ENCODE results near the gene AGAP1.
A peak's percentile ranks its signal among the peaks of the same experiment; 100 is the strongest.

AGAP1 gene

DNA sequence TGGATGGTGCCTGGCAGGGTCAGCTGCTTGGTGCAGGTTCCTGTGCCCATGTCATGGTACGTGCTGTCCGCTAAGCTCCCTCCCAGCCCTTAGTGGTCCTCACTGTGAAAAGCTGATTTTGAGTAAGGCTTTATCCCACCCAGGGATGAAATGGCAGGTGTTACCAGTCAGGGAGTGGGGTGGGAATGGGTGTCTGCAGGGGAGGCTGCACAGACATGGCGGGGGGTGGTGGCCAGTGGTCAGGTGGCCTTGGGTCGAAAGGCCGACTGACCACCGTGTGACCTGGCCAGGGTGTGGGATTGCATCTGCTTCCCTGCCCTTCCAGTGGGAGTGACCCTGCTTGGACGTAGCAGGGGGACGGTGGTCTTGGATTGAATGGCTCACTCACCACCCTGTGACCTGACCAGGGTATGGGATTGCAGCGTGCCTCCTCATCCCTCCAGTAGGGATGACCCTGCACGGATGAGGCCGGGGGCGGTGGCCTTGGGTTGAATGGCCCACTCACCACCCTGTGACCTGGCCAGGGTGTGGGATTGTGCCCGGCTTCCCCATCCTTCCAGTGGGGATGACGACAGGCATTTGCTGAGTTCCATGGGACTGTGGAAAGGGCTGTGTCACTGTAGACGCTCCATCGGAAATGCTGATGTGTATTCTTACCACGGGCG is 29.8 kb downstream of the AGAP1 start:
- intact Hi-C loops (cut with DNase I): no loop called here
- DNase-seq: peak in 1 of 10 donors; percentile 59

DNA sequence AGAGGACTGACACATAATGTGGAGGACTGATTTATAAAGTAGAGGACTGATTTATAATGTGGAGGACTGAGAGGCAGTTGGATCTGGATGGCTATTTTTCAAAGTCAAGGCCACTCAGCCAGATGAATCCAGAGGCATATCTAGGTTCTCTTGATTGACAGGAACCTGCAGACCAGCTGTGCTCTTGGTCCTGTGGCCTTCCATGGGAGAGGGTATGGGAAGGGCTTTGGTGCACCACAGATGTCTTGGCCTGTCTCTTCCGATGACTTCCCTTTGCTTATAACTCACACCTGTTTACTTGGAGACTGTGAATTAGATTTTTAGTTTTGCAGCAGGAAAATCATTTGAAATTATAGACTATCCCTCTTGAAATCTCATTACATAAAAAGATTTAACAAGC is 32.3 kb downstream of the AGAP1 start:
- DNase-seq: no peak
- intact Hi-C loops (cut with DNase I): no loop called here

DNA sequence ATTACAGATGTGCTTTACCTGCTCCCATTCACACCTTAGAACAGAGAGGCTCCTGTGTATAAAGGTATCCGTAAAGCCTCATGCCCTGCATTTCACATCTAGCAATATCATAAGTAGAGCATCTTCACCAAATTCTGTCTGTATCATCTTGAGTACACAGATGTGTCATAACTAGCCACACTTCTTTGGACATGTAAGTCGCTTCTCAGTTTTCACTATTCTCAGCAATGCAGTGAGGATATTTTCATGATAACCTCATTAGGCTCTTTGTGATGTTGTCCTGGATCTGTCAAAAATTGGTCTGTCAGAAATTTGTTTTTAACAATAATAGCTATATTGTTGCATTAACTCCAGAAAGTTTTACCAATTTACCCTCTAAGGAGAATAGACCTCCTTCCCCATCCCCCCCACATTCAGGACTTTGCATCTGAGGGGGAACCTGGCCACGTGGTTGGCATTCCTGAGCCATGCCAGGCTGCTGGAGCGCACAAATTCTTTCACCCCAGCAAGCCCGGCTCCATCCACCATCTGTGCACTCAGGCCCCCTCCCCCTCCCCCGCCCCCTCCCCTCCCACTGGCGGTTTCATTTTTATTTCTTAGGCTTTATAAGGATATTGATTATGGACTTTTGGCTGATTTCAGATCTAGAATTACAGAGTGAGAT is 34.1 kb downstream of the AGAP1 start:
- DNase-seq: no peak
- intact Hi-C loops (cut with DNase I): no loop called here

DNA sequence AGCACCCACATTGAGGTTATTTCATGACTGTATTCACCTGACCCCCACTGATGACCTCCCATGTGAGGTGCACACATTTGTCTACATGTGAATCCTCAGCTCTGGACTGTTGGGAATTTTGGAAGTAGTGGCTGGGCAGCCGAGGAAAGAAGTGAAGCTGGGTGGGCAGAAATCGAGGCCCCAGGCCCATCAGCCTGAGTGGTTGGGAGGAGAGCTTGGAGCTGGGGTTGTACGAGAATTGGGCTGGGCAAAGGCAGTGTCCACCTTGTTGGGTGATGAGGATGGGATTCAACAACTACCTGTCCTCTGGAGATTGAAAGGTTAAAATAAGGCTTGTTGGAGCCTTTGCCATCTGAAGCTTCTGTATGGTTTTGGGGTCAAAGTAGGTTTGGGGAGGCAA is 35.8 kb downstream of the AGAP1 start:
- DNase-seq: peak in 3 of 10 donors; percentile 4 to 61 (median 38)
- intact Hi-C loops (cut with DNase I): no loop called here

DNA sequence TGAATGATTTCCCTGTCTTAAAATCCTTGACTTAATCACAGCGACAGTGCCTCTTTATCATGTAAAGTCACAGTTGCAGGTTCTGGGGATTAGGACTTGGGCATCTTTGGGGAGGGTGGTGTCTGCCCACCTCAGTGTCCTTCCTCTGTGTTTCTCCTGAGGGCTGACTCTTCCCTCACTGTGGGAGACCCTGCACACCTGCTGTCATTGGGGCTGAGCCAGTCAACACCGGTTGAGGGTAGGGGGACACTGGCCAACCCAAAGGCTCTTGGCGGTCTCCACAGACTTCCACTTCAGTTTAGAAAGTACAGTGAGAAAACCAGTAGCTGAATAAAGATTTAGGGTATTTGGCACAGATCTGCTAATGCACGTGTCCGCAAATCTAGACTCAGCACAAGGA is 36.9 kb downstream of the AGAP1 start:
- DNase-seq: peak in 2 of 10 donors; percentile 40 to 51
- intact Hi-C loops (cut with DNase I): no loop called here

DNA sequence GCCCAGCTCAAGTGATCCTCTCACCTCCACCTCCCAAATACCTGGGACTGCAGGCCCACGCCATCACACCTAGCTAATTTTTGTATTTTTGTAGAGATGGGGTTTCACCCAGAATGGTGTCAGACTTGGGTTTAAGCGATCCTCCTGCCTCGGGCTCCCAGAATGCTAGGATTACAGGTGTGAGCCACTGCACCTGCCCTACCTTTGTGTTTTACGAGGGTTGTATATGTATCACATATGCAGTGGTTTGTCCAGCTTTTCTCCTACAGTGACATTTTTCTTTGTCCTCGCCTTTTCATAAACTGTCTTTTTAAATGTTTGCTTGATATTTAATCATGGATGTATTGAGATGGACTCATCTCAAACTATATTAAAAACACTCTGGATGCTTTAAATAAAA is 38.5 kb downstream of the AGAP1 start:
- peak in 1 of 10 donors; percentile 27 for DNase-seq
- intact Hi-C loops (cut with DNase I): no loop called here

DNA sequence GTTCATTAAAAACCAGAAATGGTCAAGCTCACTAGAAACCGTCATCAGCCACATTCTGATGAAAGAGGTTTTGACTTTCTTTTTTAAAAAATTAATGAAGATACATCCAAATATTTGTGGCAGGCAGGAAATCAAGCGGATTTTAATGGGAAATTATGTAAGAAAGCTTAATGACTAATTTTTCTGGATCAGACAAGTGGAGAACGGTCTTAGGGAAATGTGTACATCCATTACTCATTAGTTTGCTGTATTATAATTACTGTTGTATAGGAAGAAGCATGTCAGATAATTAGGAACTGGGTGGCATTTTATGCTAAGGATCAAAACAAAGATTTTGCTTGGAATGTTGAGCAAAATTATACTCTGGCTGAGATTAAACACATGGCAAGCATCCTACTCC is 39.4 kb downstream of the AGAP1 start:
- intact Hi-C loops (cut with DNase I): no loop called here
- DNase-seq: no peak

DNA sequence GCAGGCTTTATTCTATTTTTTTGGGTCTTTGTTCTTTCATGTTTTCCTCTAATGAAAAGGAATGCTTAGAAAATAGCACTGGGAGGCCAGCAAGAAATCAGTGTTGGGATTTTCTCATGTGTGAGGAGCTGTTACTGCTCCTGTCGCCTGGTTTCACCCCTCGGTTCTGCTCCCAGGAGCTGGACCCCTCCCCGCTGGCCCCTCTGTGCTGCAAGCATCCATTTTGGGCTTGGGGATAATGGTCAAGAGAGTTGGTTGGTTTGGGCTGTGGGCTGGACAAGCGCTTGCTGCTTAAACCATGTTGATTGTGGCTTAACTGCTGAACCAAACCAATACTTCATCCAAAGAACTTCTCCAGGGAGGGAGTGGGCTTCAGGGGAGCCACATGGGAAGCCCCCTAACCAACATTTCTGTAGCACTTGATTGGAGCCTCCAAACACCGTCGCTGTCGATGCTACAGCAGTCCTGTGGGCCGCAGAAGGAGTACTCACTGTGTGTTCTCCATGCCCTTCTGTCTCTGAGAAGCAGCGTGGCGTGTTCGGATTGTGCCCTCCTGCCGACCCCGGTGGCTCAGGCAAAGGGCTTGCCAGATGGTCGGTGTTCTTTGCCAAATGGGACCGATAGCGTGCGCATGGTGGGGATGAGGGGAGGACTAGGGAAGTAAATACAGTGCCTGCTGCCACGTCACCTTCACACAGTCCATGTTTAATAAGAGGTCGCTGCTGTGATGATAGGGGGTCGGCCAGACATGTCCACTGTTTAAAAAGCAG is 40.0 kb downstream of the AGAP1 start:
- intact Hi-C loops (cut with DNase I): no loop called here
- DNase-seq: peak in 2 of 10 donors; percentile 73 to 79

DNA sequence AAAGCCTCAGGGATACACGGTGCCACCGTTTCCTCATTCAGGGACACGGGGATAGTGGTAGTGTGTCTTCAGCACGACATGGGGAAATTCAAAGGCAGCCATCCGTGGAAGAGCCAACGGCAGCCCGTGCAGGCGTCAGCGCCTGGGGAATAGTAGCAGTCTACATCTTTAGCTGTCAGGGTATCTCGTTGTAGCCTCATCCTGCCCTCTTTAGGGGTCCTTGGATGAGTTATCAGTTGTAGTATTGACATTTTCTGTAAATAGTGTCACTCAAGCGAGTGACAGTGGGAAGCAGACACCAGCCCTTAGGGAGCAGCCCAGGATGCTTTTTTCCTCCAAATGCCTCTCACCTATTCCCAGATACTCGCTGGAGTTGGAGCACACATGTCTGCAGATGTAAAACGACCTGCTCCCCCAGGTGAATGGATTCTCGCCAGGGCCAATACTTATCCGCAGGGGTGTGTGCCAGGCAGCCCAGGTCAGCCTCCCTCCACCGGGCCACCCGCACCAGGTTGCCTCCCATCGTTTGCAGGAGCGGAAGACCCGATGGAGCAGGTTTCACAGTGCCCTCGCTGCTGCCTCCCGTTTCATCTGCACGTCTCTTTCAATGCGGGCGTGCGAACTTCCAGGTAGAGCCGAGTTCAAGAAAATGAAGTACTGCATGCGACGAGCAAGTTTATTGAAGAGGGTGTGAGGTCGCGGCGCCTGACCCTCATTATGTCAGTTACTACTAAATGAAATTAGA is 41.0 kb downstream of the AGAP1 start:
- intact Hi-C loops (cut with DNase I): no loop called here
- peak in 3 of 10 donors; percentile 13 to 75 (median 70) for DNase-seq

DNA sequence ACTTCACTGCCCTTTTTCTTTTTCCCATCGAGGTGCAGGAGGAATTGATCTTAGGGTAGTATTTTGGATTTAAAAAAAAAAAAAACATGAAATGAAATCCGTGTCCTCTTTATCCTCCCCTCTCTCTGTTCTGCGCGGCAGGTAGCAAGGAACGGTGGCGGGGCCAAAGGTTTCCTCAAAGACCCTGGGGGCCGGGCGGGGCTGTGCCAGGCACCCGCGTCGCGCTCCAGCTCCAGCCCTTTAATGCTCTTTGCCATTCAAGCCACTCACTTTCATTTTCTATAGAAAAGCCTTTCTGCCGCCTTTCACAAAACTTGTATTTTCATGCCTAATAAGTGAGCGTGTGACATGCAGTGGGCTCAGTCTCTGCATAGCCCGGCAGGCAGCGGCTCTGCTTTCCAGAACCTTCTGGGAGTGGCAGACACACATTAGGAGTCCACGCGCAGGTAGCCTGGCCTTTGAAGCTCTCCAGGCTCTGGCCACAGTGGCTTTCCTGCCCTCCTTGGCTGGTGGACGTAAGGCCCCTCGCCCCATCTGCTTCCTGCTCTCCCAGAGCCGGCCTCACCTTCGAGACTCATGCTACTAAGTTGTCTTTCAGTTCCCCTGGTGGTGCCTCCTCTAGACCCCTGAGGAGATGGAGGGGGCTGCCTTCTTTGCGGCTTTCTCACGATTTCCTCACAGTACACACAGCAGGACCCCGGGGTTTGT is 41.7 kb downstream of the AGAP1 start:
- intact Hi-C loops (cut with DNase I): no loop called here
- peak in 3 of 10 donors; percentile 19 to 79 (median 66) for DNase-seq

DNA sequence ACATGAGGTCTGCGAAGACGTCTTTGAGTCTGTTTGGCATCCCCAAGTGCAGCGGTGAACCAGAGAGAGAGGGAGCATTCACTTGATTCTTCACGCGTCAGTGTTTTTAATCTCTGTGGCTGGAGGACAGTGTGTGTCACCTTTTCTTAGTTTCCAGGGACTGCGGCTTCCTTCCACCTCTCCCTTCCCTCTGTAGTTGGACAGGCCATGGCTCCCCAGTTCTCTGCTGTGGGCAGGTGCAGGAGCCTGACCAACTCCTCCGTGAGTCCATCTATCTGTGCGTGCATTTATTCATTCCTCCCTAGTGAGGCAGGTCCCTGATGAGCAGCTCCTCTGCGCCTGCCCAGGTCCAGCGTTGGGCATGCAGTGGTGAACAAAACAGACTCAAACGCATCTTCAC is 42.9 kb downstream of the AGAP1 start:
- peak in 3 of 10 donors; percentile 10 to 44 (median 32) for DNase-seq

DNA sequence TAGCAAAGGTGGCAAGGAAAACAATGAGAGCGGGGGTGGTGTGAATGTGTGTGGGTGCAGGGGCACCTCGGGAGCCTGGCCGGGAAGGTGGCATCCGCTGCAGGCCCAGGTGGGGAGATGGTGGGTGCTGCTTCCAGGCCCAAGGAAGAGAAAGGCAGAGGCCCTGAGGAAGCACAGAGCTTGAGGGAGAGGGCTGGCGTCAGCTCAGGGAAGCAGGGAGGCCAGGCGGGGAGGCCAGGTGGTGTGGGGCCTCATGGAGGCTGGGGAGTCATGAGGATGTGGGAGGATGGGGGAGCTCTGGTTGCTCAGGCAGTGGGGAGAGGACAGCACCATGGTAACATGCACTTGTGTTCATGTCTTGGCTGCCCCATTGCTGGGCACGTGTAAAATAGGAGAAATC is 43.3 kb downstream of the AGAP1 start:
- intact Hi-C loops (cut with DNase I): no loop called here
- DNase-seq: peak in 3 of 10 donors; percentile 13 to 62 (median 62)

More for the DNA sequence above, 42.9 kb downstream of the AGAP1 start:
- intact Hi-C loops (cut with DNase I): no loop called here

DNA sequence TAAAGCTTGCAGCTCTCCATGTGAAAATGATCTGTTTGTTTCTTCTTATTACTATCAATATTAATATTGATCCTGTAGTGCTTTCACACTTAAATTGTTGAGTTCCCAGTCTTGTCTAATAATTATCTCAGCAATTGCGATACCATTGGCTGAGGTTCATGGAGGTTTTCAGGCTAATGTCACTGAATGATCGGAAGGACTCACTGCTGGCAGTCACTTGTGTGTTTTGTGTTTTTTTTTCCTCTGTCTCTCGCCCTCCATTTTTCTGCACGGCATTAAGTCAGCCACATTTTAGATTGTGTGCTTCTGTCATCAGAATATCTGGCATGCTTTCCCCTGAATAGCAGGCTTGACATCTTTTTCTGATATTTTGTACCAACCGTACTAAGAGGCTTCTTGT is 43.7 kb downstream of the AGAP1 start:
- intact Hi-C loops (cut with DNase I): no loop called here
- no peak for DNase-seq

DNA sequence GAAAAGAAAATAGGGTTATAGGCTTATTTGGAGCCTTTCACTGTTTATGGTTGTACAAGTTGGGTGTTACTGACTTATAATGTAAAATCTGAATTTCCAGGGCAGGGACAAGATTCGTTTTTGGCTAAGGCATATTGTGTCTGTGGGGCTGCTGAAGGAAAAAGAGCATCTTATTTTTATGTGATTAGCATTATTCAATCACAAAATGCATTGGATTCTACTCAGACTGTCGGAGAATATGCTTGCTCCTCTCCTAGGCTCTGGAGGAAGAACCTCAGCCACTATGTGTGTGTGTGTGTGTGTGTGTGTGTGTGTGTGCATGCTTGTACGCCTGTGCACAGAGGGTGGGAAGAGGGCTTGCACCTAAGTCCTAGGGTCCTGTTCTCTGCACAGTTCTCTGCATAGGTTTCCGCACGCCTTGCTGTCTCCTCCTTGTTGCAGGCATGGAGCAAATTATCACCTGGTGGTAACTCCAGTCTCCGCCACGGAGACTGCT is 44.3 kb downstream of the AGAP1 start:
- peak in 3 of 10 donors; percentile 13 to 30 (median 22) for DNase-seq
- intact Hi-C loops (cut with DNase I): no loop called here

DNA sequence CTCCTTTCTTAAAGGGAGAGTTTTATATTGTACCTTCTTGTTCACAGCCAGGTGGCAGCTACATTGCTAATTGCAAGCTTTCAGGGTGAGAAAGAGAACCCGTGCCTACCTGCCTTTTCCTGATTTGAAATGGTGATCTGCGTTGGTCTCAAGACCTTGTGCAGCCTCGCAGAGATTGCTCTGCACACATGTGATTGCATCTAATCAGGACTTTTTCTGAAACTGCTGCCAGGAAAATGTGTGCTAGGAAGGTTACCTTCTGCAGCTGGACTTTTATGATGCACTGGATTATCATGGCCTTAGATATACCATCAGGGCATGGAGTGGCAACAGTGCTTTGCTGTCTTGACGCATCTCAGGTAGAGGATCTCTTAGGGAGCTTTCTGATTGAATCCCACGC is 45.1 kb downstream of the AGAP1 start:
- peak in 2 of 10 donors; percentile 5 to 13 for DNase-seq

DNA sequence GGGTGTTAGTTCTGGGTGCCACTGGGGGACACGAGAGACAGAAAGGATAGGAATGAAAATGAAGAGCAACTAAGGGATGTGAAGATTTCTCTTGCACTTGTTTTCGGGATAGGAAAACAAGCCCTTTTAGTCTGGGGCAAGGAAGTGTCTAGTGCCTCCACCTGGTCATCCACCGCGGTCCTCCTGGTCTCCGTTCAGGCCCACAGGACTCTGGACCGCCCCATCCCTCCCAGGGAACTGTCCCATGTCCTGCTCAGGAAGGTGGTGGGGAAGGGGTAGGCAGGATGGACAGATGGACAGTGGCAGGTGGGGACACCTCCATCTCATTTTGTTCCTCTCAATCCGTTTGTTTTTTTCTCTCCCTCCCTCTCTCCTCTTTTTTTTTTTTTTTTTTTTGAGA is 45.9 kb downstream of the AGAP1 start:
- DNase-seq: peak in 2 of 10 donors; percentile 55 to 61
- intact Hi-C loops (cut with DNase I): no loop called here

More for the DNA sequence above, 45.1 kb downstream of the AGAP1 start:
- intact Hi-C loops (cut with DNase I): no loop called here

DNA sequence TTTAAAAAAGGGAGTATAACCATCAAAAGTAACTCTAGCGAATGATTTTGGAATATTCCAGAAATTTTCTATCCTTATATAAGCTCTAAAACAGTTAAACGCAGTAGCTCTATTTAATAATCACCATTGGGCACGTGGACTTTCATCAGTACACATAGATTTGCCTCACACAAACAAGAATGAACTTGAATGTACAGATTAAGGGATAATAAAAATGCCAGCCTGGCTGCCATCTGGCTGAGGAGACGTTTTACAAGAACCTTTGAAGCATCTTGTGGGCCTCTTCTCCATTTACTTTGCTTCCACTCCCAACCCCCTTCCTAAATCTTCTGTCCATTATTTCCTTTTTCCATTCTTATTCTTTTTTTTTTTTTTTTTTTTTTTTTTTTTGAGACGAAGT is 47.2 kb downstream of the AGAP1 start:
- intact Hi-C loops (cut with DNase I): no loop called here
- DNase-seq: peak in 1 of 10 donors; percentile 29

DNA sequence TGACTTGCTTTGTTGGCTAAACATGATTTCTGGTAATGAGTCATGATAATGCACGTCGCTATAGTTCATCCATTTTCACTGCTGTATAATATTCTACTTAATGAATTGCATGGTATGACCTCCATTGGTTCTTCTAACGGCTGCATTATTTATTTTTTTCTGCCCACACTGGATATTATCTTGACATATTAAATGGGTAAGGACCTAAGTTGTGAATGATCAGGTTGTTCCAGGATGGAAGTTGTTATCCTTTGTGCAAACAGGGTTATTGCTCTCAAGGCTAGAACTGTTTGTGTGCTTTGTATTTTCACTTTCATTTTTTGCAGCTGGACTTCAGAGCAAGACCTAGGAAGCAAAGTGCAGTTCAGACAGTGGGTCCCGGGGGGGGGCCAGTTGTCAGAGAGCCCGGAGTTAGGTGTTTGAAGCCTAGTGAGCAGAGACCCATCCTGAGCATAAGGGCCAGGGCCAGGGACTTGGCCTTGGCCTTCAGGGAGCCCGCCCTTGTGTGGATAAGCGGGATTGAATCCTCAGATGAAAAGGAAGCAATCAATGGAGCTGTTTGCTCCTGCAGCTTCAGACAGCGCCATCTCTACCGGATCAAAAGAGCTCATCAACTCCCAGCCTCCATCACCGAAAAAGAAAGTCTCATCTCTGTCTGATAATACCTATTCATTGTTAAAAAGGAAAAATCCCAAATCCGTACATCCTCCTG is 48.2 kb downstream of the AGAP1 start:
- peak in 1 of 10 donors; percentile 53 for DNase-seq
- intact Hi-C loops (cut with DNase I): no loop called here

DNA sequence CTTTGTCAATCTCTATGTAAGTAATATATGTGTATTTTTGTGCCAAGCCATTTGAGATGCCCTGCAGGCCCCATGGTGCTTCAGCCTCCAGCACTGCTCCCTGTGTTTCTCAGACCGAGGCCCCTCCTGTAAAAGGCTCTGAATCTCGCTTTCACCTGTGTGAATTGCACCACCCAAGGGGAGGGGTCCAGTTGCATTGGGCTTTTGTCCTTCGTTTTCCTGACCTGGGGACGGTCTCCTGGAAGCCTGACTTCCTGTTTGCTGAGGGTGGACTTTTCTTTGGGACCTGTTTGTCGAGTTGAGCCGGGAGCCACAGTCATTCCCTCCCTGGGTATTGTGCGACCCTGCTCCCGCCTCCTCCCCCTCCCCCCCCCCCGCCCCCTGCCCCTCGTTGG is 48.9 kb downstream of the AGAP1 start:
- intact Hi-C loops (cut with DNase I): no loop called here
- no peak for DNase-seq

All from posterior cingulate gyrus (tissue), 11 donors.